HG03097 (cell line): ENCODE data around the gene UBE2E3.
"Not testable (repeated sequence)": the region's sequence is repeated elsewhere in the genome, so short reads cannot be mapped to it uniquely, and the experiment has no call there.

ENCODE experiments used
- ATAC-seq: cut with Tn5 transposase; IDR thresholded peaks from one replicate; pipeline ENCODE4 v1.9.1; 2021; ENCODE audit not compliant: unreplicated experiment, low FRiP score

Gene UBE2E3

GRCh38 chr2:181021199-181021789, 40.9 kb downstream of the UBE2E3 start:
- ATAC-seq: no peak

GRCh38 chr2:181022652-181023051, 42.2 kb downstream of the UBE2E3 start:
- no peak for ATAC-seq

- ATAC-seq: no peak
These were observed 44.6 kb downstream of the UBE2E3 start for GRCh38 chr2:181025004-181025403.

GRCh38 chr2:181036445-181036844, 56.0 kb downstream of the UBE2E3 start:
- peak; percentile 79 for ATAC-seq

GRCh38 chr2:181036848-181037603, 56.6 kb downstream of the UBE2E3 start:
- ATAC-seq: peak; percentile 75

- no peak for ATAC-seq
These were observed 57.5 kb downstream of the UBE2E3 start for GRCh38 chr2:181037922-181038321.

- no peak for ATAC-seq
These were observed 58.4 kb downstream of the UBE2E3 start for GRCh38 chr2:181038796-181039195.

- ATAC-seq: not testable (repeated sequence)
These were observed 60.4 kb downstream of the UBE2E3 start for GRCh38 chr2:181040839-181041238.

- no peak for ATAC-seq
These were observed 61.3 kb downstream of the UBE2E3 start for GRCh38 chr2:181041661-181042060.

GRCh38 chr2:181042706-181043105, 62.3 kb downstream of the UBE2E3 start:
- ATAC-seq: no peak

GRCh38 chr2:181046833-181047232, 66.4 kb downstream of the UBE2E3 start:
- ATAC-seq: peak; percentile 54

- ATAC-seq: no peak
These were observed 67.4 kb downstream of the UBE2E3 start for GRCh38 chr2:181047829-181048228.

- ATAC-seq: no peak
These were observed 71.6 kb downstream of the UBE2E3 start for GRCh38 chr2:181051861-181052522.

GRCh38 chr2:181052523-181052891, 72.1 kb downstream of the UBE2E3 start:
- ATAC-seq: no peak

- no peak for ATAC-seq
These were observed 73.9 kb downstream of the UBE2E3 start for GRCh38 chr2:181054256-181054655.

- ATAC-seq: no peak
These were observed 74.4 kb downstream of the UBE2E3 start for GRCh38 chr2:181054843-181055242.

GRCh38 chr2:181058378-181059269, 78.2 kb downstream of the UBE2E3 start:
- ATAC-seq: no peak

- ATAC-seq: no peak
These were observed 83.3 kb downstream of the UBE2E3 start for GRCh38 chr2:181063696-181064095.

GRCh38 chr2:181065458-181065857, 85.1 kb downstream of the UBE2E3 start:
- no peak for ATAC-seq

GRCh38 chr2:181066333-181066732, 85.9 kb downstream of the UBE2E3 start:
- ATAC-seq: no peak
